ENCODE measurements around the gene THRB.

THRB gene

DNA sequence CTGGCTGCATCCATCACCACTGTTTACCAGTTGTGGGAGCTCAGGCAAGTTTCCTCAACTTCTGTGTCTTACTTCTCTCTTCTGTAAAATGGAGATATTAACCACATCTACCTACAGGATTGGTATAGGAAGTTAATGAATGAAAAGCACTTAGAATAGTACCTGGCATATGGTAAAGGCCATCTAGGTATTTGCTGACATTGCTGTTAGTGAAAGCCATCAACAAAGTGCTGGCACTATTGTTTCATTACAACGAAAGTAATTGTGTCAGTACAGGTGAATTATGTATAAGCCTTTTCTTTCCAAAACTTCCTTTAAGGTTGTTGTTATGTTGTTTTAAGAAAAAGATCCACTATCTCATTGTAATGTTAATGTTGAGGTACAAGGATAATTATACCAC, 352.5 kb downstream of the THRB start:
- no peak for DNase-seq (ENCODE audit: low read depth)

DNA sequence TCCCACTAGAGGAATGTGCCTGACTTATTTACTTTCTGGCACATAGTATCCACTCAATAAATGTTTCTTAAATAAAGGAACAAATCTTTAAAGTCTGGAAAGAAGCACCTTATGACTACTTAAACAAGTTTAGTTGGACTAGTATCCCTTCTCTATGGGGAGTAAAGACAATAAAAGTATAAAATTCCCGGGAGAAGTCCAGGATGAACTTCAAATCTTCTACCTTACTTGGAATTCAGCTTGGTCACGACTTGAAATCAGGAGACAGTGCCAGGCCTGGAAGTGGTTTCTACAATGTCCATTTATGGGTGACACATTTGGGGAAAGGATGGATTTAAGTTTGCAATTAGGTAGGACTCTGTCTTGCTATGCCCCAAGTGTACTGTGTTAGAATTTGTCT, 353.1 kb downstream of the THRB start:
- no peak for DNase-seq (ENCODE audit: low read depth)

DNA sequence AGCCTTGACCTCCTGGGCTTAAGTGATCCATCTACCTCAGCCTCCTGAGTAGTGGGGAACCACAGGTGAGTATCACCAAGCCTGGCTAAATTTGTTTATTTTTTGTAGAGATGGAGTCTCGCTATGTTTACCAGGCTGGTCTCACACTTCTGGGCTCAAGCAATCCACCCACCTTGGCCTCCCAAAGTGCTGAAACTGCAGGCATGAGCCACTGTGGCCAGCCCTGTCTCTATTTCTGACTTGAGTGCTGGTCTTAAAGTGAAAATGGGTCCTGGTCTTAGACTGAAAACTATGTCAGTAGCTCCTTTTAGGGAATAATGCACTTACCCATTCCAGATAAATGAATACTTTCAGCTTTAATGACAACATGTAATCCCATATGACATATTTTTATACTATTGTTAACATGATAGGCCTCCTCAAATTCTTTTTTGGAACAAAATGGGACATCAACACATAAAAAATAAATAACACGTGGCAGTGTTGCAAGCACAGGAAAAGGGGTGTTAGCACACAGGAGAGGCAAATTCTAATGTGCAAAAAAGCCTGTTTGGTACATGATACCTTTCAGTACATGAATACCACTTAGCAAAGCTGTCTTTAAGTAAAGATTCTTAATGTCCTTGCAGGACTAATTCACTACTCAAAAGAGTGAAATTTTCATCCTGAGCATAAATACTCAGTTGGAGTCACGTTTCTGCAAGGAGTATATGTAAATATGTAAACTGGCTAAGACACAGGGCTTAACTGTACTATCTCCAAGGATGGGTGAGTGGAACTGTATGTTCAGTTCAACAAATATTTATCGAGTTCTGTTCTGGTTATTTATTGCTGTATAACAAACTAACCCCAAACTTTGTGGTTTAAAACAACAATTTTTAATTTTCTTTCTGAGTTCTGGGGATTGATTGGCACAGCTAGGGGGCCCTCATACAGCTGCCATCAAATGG, 354.9 kb downstream of the THRB start:
- no peak for DNase-seq (ENCODE audit: low read depth)

DNA sequence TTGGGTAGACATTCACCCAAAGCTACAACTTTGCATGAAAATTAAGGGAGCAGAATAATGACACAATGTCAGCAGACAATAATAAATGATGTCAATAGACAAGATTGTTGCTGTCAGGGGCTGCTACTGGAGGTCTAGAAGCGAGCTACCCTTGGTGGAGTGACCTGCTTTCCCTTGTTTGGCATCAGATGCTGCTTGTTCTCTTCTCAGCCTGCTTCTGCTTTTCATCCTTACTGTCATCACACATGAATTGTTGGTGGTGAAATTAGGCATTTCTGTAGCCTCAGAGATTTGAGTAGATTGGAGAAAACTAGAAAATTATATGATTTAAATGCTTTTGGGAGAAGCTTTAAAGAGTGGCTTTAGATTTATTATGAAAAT, 355.8 kb downstream of the THRB start:
- DNase-seq (ENCODE audit: low read depth) = no peak

DNA sequence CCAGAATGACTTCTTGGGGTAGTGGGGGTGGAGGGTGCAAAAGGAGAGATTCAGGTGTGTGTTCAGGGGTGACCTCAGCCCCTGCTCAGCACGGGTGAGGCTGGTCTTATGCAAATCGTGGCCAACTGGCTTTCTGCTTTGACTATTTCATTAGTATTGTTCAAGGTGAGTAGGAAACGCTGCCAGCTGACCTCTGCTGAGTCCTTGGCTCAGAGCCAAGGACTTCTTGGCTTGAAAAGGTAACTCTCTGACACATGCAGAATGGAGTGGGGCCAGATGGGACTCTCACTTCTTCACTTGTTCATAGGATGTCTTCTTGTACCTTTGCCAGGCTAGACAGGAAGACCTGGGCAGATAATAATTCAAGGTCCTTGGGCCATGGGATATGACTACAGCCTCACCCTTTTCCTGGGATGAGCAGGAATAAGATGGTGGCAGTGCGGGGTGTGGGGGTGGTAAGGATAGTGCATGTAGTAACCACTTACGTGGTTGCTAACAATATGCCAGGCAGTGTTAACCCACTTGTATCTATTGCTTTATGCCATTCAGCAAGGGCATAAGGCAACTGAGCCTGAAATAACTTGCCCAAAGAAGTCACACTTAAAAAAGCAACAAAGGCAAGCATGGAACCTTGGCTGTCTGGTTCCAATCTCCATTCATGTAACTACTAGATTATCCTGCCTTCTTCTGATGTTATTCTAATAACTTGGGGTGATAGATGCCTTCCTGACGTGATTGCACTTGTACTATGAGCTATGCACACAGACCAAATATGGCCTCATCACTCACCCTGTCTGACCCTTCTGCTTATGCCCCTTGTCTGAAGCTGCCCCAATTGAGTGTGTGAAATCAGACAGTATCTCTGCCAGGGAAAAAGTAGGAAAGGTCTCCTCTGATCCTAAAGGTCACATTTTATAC, 356.4 kb downstream of the THRB start:
- DNase-seq (ENCODE audit: low read depth) = no peak

DNA sequence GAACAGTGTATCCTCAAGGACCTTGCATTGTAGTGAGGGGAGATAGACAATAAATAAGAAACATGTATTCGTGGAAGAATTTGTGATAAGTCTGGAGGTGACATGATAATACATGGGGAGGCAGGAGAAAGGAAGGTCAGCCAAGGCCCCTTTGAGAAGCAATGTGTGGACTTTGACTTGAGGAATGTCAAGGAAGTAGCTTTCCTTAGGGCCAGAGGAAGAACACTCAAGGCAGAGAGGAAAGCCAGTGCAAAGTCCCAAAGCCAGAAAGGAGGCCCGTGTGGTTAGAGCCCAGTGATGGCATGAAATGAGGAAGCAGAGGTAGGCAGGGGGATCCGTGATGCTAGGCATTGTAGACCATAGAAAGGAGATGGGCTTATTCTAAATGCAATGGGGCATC, 357.3 kb downstream of the THRB start:
- DNase-seq (ENCODE audit: low read depth) = no peak

DNA sequence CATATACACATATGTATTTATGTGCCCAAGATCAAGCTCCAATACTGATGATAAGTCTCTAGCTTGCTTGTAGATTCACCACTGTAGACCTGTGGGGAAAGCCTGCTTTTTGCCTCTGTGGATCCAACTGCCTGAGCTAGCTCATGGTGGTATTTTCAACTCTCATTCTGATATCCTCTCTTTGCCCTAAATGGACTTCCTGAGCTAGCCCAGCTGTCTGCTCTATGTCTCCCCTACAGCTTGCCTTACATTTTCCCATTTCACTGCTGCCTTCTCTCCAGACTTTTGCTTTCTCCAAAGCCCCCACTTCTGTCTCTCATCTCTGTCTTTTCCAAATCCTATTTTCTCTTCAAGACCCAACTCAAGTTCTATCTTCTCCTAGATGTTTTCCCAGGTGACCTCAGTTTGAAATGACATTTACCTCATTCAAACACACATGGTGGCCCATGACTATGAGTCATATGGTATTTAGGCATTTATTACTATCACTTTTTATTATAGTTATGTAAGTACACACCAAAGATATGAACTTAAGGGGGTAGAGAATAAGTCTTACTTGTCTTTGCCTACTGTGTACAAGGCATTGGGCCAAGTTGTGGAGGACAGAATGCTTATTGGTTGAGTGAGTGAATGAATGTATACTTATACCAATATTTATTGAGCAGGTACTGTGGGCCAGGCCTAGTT, 357.9 kb downstream of the THRB start:
- DNase-seq (ENCODE audit: low read depth) = no peak

DNA sequence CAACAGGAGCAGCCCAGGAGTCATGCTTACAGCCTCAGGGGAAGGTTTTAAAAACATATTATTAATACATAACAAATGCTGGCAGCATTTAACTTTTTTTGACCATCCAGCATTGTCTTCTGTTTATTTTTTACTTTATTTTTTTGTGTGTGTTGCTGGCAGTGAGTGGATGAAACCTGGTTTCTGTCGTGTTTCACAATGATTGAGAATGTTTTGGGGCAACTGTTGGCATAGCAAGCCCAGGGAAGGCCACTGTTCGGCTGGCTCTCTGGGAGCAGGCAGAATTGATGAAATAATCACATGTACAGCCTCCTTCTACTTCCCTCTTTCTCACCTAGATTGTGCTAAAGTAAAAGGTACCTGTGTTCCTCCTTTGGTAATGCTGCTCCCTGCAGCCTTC, 359.4 kb downstream of the THRB start:
- DNase-seq (ENCODE audit: low read depth) = no peak

DNA sequence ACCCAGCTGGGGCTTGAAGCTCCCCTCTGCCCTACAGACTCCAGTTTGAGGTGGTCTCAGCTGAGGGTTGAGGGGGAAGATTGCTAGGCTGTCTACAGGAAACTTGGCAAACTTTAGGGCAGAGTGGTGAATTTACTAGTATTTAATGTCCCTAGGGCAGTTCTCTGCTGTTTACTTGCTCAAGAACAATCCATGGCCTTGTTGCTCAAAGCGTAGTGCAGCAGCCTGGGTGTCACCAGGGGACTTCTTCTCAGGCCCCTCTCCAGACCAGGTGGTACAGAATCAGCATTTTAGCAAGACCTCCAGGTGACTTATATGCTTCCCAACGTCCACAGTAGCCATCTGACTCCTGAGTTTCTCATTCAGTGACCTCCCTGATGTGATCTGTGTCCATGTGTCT, 360.7 kb downstream of the THRB start:
- no peak for DNase-seq (ENCODE audit: low read depth)

DNA sequence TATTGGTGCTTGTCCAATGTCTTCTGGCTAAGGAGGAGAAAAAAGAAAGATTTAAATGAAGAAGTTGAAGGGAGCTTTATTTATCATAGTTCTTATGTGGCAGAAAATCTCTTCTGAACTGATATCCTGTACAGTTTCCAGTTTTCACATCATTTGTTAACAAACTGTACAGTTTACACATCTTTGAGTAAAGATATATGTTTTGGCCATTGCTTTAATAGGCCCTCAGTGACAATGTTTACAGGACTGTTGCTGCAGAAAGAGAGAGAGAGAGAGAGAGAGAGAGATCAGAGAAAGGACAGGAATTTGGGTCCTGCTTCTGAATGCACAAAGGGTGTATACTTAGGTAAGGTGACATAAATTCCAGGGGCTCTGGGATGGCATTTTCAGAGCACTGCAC, 361.2 kb downstream of the THRB start:
- DNase-seq (ENCODE audit: low read depth) = no peak

DNA sequence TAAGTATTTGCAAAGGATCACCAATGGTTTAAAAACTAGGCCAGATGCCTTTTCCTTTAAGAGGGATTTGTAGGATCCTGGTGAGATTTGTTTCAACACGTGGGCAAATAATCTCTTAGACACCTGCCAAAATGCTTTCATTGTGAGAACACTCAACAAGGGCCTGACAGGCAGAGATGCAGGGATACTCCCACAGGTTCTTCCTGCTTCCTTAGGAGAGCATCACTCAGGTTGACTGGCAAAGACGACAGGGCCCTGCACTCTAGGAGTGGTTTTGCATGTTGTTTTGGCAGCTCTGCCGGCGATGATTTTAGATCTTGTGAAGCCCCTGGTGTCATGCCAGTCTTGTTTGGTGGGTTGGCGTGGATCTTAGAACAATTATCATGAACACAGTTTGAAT, 365.1 kb downstream of the THRB start:
- no peak for DNase-seq (ENCODE audit: low read depth)

DNA sequence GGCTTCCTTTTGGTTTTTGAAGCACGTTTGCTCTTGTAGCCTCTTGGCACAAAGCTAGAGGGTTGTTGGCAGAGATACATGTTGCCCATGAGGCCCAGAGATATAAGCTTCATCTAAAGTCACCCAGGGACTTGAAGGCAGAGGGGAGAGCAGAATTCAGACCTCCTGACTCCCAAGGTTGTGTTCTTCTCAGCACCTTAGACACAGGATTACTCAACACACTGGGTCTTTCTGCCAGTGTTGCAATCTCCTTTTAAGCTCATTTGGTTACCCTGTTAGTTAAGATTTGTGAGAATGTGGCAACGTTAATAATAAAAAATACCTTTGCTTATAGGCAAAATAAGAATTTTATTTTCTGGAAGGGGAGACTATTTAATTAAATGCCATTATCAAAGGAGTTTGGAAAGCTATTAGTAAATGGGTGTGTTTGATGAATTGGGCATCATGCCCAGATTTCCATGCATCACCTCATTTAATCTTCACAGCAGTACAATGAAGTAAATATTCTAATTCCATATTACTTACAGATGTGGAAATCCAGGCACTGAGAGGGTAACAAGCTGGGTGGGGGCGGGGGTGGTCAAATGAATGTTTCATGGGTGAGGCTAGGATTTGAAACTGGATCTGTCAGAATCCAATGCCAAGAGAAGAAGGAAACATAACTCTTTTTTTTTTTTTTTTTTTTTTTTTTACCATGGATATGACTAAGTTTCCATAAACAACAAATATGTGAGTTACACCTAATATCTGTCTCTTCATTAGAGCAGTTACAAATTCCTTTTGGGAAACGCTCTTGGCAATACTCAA, 366.2 kb downstream of the THRB start:
- DNase-seq (ENCODE audit: low read depth) = no peak

DNA sequence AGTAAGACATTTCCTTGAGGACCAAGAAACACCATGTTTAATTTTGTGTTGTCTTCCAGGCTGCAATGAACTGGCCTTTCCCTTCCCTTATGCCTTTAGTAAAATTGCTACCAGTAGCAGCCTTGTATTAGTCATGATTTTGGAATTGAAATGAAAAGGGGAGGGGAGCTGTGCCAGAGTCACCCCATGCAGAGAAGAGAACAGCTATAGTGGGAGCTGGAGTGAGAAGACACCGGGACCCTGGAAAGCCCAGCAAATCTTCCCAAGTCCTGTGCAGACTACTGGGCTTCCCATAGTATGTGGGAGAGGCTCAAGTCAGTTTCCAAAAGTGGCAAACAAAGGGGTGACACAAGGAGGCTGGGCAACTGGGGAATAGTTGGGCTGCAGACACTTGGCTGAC, 371.1 kb downstream of the THRB start:
- DNase-seq (ENCODE audit: low read depth) = no peak

DNA sequence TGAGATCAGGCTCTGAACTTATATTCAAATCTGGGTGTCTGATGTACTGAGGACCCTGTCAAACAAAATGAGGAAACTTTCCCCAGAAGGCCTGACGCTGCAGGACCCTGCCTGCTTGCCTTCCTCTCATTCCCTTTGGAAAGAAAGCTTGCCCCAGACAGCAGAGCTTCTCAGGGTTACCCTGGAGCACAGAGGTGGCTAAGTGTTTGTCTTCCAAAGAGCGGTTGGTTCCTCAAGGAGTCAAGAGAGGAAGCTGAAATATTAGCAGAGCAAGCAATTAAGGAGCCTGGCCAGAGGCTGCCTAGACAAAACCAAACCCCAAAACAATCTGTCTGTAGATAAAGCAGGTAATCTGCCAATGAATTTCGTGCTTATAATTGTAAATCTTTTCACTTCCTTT, 374.2 kb downstream of the THRB start:
- no peak for DNase-seq (ENCODE audit: low read depth)

DNA sequence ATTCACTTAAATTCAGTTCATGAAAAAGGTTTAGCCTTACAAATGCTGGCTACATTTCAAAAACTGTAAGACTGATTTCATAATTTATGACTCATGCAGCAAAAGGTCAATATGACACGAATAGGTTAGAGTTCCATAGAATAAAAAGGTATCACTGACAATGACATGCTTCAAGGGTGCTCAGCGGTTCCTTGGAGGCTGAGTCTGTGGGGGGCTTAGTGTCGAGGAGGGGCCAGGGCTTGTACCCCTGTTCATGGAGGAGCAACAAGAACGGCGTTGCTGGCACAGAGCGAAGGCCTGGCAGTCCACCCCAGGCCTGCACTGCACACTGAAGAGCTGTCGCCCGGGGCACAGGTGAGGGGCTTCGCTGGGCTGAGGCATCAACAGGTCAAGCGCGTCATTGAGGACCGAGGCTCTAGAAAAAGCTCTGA, 375.3 kb downstream of the THRB start:
- no peak for DNase-seq (ENCODE audit: low read depth)

DNA sequence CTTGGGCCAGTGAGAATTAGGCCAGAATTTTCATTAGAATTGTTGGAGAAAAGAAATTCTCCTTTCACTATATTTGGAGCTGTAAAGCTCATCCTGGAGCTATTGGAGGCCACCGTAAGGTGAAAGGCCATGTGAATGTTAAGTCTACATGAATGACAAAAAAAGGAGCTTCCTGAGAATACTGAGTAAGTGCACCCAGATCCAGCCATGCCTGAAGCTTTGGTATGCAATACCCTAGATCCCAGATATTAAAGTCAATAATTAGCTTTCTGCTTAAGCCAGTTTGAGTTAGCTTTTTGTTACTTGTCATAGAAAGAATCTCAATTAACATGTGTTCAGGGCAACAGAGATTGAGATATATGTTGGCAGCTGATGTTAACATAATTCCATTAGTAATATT, 377.1 kb downstream of the THRB start:
- DNase-seq (ENCODE audit: low read depth) = no peak

DNA sequence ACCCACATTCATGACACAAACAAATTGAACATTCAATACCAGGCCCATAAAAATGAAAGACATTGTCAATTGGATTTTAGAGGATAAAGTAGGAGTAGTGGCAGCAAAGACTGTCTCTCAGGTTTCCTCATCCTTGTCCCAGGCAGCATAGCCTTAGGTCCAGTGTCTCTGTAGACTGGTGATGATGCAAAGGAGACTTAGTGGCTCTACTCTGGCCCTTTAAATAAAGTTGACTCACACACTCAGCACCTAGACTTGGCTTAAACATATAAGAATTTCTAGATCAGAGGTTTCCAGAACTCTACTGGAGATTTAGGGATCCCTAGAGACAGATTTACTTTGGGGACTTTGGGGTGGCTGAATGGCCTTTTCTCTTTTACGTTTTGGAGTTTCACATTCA, 382.9 kb downstream of the THRB start:
- no peak for DNase-seq (ENCODE audit: low read depth)

DNA sequence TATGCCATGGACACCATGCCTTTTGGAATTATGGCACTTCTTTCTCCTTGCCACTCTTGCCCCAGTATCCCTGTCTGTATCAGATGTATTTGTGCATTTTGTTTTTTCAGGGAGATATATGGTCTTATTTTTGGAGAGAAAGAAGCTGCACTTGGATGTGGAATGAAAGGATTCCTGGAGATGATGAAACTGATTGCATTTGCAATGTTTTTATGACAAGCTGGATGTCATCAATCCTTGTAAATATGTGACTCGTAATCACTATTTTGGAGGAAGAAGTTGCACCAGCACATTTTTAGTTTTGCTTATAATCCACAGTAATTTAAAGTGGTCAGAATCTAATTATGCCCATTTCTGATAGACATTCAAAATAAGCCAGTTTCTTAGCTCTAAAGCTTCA, 384.6 kb downstream of the THRB start:
- no peak for DNase-seq (ENCODE audit: low read depth)

DNA sequence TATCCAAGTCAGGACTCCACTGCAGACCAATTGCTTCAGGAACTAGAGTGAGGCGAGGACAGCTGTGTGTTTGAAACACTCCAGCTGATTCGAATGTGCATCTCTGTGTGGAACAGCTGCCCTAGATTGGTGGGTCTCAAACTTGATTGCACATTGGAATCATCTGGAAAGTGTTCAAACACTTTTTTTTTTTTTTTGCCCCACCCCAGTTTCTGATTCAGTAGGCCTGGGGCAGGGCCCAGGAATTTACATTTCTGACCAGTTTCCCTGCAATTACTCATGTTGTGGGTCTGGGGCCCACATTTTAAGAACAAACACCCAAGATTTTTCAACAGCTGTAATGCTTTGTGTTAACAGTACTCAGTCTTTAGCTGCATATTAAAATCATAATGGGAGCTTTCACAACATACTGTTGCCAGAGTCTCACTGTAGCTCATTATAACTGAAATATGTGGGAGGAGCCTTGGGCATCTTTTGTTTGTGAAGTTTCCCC, 392.9 kb downstream of the THRB start:
- DNase-seq (ENCODE audit: low read depth) = no peak

DNA sequence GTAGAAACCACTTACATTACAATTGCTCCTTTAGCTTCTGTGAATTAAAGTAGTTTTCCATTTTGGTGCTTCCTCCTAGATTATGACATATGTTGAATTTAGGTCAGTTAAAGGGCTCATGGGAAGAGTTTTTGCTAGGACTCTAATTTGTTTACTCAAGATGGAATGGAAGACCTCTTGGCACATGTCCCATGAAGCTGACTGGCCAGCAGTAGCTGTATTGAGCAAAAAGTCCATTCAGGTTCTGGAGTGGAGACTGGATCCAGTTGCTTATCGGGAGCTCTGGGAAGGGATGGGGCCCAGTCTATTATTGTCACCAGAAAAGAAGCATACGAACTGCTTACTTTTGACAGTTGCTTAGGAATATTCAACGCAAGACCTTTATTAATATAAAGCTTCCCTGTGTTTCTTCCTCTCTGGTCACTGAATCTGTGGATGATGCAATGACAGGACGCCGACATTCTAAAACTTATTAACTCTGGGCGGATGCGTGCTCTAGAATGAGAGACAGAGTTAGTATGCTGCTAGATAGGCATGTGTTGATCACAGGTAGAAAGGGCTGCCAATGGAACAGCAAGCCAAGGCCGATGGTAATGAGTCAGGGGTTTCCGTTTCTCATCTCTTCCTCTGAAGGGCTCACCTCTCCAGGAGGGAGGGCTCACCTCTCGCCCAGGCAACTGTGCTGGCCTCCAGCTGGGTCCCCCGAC, 393.8 kb downstream of the THRB start:
- no peak for DNase-seq (ENCODE audit: low read depth)

All from activated T-cell treated with anti-CD3 and anti-CD28 coated beads for 48 hours (primary cell).